GM12864 (cell line): ENCODE measurements around the gene CYP26B1.

Experiments
- DNase-seq: peaks from one replicate; pipeline ENCODE4 v3.0.0-alpha.2; 2011; ENCODE audit warnings: low read depth
- H3K4me3 ChIP-seq: 2 replicates; pipeline ENCODE4 v1.5.1; 2011; ENCODE audit warnings: mild to moderate bottlenecking, low read depth, low read length, control low read depth
- TF ChIP-seq, protein P1 (sequence below): IDR thresholded peaks from 2 replicates; pipeline ENCODE4 v1.5.1; 2011; ENCODE audit warnings: low read depth, mild to moderate bottlenecking, moderate library complexity, low read length, control low read depth, inconsistent platforms; ENCODE audit errors: missing control alignments

The CYP26B1 gene

DNA sequence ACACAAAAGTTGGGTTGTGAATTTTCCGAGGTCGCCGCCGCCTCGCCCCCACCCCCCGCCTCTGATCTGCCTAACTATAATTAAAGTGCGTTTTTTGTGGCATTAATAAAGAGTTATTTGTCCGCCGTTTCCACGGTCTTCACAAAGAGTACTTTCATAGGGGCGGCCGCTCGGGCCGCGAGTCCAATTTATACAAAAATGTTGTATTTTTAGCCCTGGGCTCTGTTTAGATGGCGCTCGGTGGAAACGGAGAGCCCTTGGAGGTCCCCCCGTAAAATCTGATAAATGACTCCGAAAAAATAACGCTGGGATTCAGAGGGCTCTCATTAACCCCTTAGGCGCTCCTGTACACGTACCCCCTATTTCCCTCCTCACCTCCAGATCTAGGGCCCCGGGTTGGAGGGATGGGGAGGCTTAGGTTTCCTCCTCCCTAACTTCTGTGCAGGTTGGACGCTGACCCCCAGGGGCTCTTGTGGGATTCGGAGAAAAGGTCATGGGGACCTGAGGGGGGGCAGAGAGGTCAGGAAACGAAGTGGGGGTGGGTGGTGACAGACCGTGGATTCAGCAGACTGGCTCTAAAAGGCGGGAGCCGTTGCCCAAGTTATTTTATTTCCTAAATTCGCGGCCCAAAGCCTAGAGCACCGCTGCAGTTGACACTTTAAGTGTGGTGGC, 1.9 kb downstream of the CYP26B1 start:
- H3K4me3 ChIP-seq = no peak overlapping the region
- no peak for DNase-seq
- TF ChIP-seq, protein P1, sequence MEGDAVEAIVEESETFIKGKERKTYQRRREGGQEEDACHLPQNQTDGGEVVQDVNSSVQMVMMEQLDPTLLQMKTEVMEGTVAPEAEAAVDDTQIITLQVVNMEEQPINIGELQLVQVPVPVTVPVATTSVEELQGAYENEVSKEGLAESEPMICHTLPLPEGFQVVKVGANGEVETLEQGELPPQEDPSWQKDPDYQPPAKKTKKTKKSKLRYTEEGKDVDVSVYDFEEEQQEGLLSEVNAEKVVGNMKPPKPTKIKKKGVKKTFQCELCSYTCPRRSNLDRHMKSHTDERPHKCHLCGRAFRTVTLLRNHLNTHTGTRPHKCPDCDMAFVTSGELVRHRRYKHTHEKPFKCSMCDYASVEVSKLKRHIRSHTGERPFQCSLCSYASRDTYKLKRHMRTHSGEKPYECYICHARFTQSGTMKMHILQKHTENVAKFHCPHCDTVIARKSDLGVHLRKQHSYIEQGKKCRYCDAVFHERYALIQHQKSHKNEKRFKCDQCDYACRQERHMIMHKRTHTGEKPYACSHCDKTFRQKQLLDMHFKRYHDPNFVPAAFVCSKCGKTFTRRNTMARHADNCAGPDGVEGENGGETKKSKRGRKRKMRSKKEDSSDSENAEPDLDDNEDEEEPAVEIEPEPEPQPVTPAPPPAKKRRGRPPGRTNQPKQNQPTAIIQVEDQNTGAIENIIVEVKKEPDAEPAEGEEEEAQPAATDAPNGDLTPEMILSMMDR = no peak

DNA sequence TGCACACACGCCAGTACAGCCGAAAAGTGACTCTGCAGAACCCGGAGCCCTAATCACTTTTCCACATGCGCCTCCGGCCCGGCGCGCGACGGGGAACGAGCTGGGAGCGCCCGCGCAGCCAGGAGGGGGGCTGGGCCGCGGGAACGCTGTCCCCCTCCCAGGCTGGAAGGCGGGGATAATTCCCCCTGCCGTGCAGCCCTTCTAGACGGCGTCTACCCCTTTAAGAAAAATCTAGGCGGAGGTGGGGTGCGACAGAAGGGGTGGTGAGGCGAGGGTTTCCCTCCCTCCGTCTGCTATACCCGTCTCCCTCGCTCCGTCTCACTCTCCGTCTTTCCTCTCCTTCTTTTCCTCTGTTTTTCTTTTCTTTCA, 2.4 kb downstream of the CYP26B1 start:
- DNase-seq = no peak
- TF ChIP-seq, protein P1 = no peak
- no peak overlapping the region for H3K4me3 ChIP-seq

DNA sequence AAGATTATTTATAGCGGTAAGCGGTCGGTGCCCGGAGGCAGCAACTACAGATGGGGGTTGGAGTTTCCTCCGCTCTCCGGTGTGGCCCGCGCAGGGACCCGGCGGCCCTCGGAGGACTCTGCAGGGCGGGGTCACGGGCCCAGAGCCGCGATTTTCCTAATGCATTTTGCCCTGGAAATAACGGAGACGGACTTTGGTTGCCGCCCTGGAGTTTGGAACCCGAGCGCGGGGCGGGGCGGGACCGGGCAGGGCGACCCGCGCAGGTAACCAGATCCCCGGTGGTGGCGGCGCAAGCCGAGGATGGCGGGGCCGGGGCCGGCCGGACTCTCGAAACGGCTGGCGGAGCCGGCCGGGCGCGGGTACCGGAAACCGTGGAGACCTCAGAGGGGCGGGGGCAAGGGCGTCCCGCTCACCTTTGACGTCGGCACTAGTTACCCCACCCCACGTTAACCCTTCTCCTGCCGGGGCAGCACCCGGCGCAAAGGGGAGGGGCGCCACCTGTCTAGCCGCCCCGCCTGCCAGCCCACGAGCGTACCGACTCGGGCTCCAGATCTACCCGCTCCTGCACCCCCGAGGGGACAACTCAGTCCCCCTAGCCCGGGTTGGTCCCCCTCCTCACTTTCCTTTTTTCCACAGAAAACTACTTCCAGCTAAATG, 2.9 kb downstream of the CYP26B1 start:
- H3K4me3 ChIP-seq = no peak overlapping the region
- DNase-seq = no peak

DNA sequence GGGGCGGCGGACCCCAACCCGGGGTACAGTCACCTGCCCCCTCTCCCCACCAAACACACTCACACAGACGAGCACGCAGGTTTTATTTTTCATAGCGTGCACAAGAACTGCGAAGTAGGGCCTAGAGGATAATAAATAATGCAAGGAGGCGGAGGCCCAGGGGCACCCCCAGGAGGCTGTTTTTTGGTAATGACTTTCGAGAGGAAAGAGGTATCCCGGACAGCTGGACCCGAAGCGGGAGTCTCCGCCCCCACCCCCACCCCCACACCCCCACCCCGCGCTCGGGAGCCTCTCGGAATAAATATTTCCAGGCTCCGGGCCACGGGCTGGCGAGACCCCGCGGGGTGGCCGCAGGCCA, 3.4 kb downstream of the CYP26B1 start:
- DNase-seq = no peak
- no peak overlapping the region for H3K4me3 ChIP-seq
- TF ChIP-seq, protein P1 = no peak

More for the DNA sequence above, 2.9 kb downstream of the CYP26B1 start:
- TF ChIP-seq, protein P1 = no peak

DNA sequence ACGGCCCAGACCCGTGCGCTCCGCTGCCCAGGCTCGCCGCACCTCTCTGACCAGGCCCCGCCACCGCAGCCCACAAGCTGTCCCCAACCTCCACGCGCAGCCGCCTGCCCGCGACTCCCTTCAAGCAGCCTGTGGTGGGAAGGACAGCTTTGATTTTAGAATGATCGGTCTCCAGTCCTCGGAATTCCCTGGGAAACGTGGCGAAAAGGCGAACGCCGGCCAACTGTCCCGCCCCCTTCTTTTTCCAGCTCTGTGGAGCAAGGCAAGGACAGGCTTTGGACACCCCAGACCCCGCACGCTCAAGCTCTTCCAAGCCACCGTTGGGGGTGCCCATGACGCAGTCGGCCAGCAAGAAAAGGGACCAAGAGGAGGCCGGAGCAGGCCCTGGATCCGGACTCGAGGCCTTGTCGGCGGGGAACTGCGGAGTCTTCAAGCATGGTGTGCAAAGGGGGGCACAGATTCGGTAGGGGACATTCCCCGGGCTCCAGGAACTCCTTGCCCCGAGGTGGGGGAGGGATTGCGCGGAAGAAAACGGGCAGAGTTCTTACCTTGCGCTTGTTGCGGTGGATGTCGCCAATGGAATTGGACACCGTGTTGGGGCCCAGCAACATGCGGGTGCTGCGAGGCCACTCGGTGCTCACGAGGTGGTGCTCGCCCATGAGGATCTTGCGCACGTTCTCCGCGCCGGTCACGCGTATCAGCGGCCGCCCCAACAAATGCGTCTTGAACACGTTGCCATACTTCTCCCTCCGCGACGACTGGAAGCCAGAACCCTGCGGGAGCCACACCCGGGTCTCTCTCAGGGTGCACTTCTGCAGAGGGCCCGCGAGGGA, 4.0 kb downstream of the CYP26B1 start:
- TF ChIP-seq, protein P1 = no peak
- no peak for DNase-seq
- no peak overlapping the region for H3K4me3 ChIP-seq

DNA sequence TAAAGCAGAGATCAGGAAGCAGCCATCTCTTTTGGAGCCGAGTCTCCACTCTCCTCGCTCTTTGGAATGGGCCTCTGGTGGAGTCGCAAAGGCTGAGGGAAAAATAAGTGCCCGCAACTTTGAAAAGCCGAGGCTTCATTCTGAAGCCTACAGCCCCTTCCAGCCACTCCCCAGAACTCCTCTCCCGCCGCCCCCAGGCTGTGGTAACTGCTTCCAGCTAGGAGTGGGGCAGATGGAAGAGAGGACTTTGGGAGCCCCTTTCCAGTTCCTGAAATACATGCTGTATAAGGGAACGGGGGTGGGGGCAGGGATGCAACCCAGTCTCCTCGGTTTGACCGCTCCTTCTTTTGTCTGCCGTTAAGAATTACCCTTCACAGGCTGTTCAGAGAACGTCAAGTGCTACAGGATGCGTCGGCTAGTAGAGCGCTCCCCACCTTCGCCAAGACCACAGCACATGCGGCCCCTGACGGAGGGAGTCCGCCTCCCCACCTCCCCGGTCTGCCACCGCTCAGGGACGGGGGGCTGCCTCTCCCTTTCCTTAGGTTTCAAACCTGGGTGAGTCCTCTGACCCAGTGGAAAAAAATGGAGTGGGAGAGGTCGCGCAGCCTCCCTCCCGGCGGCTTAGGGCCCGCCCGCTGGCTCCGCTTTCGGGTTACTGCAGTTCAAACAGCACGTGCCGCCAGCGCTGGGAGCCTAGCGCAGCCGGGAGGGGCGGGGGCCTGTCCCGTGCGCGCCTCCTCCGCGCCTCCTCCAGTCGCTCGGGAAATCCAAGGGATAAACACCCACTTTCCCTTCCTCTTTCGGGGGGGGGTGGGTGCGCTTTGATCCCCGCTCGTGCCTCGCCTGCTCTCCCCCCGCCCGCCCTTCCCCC, 4.9 kb downstream of the CYP26B1 start:
- no peak overlapping the region for H3K4me3 ChIP-seq
- TF ChIP-seq, protein P1 = no peak

More for the DNA sequence above, 4.9 kb downstream of the CYP26B1 start:
- DNase-seq = no peak
